ENCODE measurements around the gene GRIA1.
"Not testable (repeated sequence)": the region's sequence is repeated elsewhere in the genome, so short reads cannot be mapped to it uniquely, and the experiment has no call there.

GRIA1 gene

DNA sequence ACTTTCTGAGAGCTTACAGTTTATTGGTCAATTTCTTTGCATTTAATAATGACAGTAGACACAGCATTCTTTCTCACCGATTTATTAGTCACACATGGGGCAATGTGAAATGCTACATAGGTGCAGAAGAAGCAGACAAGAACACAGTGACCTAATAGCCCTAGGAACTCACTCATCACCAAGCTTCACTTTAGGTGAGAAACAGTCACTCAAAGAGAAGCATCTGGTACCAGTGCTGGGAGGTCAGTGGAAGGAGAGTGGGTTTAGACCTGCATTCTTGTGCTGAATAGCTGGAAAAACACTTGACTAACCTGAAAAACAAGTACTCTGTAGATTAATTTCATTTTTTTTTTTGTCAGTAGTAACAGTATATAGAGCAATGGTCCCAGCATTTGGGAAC, 179.6 kb downstream of the GRIA1 start:
- no peak for FAIRE-seq

DNA sequence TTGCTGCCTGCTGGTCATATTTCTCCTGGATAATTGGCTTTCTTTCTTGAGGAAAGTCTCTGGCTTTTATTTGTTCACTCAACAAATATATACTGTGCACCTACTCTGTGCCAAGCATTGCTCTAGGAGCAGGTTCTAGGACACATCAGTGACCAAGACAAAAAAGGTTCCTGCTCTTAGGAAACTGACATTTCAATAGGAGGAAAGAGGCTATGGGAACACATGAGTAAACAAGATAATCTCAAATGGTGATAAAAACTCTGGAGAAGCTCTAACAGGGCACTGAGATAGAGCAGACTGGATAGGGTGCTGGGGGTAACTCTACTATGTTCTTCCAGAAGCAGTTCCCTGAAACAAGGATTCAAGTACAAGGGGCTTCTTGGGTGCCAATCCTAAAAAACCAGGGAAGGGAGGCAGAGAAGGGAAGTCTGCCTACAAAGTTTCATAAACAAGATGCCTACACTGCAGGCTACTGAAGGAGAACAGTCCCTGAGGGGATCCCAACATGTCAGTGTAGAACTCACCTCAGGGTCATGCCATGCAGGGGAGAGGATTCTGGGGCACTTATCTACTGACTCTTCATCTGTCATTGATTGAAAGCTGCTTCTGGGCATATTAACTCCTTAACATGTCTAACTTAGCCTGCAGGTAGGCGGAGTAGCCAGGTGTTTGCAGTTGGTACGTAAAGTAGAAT, 181.3 kb downstream of the GRIA1 start:
- FAIRE-seq = no peak

DNA sequence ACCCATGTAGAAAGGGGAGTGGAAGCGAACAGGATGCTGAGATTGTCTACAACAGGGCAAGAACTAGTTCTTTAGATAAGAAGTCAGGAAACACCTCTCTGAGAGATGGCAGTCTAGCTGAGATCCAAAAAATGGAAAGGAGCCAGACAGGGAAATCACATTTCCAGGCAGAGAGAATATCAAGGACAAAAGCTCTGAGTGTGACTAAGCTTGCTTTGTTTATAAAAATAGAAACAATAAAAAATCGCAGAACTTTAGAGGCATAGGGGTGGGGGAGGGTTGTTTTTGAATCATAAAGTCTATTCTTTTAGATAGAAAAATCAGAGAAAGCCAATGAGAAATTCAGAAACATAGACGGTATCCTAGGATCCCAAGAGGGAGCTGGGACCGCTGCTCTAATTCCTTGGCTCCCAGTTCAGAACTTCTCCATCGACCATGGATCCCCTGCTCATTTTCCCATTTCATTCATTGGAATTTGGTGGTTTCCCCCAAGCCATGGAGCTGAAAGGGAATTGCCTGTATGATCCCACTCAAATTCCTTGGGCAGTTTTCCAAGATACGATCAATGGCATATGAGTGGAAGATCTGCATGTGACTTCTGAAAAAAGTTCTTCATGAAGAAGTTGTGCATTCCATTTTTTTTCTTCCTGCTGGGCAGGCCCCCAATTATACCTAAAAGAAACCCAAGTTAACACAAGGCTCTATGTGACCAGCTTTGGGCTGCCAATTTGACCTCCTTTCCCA, 182.0 kb downstream of the GRIA1 start:
- no peak for FAIRE-seq

DNA sequence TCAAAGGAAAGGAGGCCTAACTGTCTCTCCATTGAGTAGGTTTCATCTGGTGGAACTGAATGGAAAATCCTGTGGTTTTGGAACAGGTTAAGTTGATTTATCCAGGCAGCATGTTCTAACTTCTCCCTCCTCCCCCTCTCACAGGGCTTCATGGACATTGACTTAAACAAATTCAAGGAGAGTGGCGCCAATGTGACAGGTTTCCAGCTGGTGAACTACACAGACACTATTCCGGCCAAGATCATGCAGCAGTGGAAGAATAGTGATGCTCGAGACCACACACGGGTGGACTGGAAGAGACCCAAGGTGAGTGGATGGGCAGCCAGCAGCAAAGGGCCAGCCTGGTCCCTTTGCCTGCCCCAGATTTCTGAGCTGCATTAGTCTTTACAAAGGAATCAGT, 183.9 kb downstream of the GRIA1 start:
- FAIRE-seq = no peak

GRCh38 chr5:153676406-153676805, 185.9 kb downstream of the GRIA1 start:
- no peak for FAIRE-seq

DNA sequence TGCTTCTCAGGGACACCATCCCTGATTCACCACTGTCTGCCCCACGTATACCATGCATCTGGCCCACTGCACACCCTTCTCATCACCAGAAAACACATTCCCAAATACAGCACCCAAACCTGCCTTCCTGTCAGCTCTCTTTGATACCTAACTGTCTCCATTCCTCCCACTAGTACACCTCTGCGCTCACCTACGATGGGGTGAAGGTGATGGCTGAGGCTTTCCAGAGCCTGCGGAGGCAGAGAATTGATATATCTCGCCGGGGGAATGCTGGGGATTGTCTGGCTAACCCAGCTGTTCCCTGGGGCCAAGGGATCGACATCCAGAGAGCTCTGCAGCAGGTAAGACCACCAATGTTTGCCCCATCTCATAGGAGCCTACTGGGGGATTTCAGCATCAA, 186.4 kb downstream of the GRIA1 start:
- no peak for FAIRE-seq

DNA sequence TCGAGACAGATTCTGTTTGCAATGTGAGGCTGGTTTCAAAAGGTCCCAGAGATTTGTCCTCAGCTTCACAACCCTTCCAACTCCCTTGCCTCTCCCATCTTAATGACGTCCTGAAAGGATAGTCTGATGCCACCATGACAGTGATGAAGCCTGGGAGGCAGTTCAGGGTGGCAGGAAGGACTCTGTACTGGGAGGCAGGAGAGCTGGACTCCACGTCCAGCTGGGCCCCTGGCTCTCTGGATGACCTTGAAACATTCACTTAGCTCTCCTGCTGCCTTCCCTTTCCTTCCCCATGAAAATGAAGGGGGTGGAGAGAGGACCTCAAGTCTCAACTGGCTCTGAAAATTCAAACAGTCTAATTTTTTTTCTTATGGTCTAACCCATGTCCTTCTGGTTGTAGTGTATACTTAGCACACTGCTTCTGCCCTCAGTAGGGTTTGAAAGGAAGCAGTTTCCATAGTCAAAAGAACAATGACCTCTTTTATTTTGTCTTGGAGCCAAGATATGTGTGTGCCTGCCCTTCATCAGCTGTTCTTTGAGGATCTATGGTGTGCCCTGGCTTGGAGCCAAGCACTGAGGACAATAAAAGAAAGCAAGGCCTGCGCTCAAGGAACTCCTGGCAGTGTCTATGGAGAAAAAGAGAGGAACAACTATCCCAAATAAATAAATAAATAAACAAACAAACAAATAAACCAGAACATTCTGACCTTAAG, 188.3 kb downstream of the GRIA1 start:
- no peak for FAIRE-seq

DNA sequence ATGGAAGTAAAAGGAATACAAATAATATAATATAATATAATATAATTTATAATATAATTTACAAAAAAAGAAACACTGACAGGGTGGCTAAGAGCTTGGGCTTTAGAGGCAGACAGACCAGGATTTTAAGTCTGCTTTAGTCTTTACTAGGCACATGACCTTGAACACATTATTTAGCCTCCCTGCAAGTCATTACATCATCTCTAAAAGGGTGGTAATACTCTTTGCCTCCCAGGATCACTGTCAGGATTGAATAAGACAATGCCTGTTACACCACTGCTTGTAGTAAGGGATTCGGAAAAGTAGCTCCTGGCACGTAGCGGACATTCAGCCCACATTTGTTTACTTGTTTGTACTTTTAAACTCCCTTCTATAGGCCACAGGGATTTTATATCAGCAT, 199.8 kb downstream of the GRIA1 start:
- no peak for FAIRE-seq

GRCh38 chr5:153696256-153696655, 205.8 kb downstream of the GRIA1 start:
- no peak for FAIRE-seq

DNA sequence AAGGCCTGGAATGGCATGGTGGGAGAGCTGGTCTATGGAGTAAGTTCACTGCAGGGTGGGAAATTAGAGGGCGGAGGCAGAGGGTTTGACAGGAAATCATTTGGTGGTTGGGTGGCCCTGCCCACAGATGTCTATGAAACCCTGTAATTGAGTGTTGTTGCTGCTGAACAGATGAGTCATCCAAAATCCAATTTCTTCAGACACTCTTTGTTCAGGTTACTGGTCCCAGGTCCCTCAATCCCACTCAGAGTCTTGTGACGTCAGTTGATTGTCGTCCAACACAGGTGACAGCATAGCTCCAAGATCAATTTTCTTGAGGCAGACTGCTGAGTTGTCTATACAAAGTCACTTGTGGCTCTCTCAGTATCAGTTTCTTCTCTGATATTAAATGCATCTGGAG, 208.6 kb downstream of the GRIA1 start:
- no peak for FAIRE-seq

GRCh38 chr5:153700940-153701339, 210.5 kb downstream of the GRIA1 start:
- no peak for FAIRE-seq

- no peak for FAIRE-seq
Measured at GRCh38 chr5:153702265-153702664, 211.8 kb downstream of the GRIA1 start.

DNA sequence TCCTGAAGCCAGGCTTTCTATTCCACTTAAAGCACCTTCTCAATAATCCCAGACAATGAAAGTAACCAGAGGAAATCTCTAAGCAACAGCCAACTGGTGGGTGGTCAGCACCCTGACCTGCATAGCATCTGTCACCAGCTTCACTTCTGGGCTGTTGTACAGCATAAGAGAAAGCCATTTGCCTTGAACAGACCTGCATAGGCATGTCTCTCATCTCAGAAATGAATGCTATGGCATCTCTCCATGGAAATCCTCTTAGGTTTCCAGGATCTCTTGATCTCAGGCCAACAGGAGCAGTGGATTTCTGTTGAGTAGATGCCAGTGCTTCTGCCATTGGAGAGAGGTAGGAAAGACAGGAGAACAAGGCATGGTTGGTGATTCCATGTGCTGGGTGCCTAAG, 213.6 kb downstream of the GRIA1 start:
- no peak for FAIRE-seq

DNA sequence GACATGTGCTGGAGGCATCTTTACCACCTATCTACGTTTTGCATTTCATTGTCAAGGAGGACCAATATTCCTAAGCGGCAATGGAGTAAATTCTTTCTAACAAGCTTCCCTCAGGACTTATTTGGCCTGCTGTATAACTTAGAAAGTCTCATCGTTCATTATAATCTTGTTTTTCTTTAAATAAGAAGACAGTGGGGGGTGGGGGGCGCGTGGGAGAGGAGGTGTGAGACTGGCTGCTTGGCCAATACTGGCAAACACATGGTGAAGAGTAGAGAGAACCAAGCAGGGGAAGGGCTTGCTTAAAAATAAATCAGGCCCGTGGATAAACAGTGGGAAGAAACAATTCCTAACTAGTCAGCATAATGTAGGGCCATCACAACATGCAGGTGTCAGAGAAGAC, 217.2 kb downstream of the GRIA1 start:
- no peak for FAIRE-seq

DNA sequence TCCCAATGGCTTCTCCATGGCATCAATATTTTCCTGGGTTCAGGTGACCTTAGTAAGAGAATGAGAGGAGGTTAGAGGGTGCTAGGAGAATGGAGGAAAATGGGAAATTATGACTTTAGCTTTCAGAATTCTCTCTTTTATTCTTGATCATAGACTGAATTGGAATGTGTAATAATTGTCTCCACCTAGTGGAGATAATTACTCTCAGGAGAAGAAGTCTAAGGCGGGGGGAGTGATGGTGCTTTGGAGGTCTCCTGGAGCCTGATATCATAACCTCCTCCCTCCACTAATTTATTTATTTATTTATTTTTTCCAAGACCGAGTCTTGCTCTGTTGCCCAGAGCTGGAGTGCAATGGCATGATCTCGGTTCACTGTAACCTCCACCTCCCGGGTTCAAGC, 221.3 kb downstream of the GRIA1 start:
- no peak for FAIRE-seq

DNA sequence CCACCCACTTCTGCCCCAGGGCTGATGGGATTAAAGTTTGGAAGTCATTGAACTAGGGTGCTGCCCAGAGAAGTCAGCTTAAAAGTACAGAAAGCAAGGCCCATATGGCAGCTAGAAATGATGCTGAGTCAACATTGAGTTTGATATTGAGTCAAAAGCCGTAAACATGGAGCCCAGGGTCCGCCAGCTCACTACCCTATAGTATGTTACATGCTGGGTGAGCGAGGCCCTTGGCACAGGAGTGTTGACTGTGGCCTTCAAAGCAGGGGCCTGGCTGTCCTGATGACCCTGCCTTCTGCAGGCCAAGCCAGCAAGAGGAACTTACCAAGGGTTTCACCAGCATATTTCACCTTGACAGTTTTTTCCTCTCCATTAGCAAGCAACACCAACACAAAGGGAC, 222.5 kb downstream of the GRIA1 start:
- no peak for FAIRE-seq

GRCh38 chr5:153713943-153714342, 223.5 kb downstream of the GRIA1 start:
- FAIRE-seq = no peak

DNA sequence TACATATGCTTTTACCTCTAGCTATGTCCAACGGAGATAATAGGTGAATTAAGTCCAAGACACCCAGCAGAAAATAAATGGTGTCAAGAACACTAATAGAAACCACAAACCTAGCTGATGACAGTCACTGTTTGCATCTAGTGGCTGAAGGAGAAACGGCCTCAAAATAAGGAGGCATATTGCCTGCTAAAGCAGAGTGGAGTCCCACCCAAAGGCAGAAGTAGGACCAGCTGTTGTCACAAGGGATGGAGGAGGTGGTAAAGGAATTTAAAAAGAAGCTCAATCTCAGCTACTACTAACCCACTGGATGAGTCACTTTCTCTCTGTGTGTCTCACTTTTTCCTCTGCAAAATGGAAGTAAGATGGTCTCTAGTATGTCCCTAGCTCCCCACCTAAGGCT, 224.3 kb downstream of the GRIA1 start:
- FAIRE-seq = no peak

DNA sequence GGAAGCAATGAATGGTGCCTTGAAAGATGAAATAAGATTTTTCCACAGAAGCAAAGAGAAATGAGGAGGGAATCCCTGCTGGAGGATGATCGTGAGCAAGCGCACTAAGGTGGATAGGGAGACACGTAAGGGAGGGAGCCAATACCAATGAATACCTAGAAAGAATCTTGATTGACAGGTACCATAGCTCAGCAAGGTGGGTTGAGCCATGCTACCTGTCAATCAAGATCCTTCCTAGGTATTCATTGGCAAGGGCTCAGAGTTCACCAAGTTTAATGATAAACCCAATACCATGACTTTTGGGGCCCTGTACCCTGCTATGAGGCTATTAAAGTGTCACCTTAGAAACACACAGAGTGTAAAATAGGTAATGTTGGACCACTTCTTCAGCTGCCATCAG, 226.8 kb downstream of the GRIA1 start:
- no peak for FAIRE-seq

DNA sequence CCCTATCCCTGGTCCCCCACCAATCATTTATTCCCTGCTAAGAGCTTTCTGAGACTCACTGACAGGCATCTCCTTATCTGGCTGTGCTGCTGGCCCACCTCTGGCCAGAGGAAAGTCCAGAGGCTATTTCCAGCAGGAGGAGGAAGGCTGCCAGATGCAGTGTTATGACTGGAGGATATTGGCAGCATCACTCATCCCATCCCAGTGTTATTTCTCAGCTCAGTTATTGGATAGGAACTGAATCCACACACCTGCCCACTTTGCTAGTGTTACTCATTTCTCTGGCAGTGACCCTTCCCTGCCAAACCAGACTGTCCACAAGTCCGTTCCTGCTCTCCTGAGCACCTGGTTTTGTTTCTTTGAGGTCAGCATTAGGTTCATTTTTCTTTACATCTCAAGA, 228.2 kb downstream of the GRIA1 start:
- no peak for FAIRE-seq

GRCh38 chr5:153719324-153719723, 228.9 kb downstream of the GRIA1 start:
- FAIRE-seq = no peak

GRCh38 chr5:153723022-153723610, 232.6 kb downstream of the GRIA1 start:
- not testable (repeated sequence) for FAIRE-seq

DNA sequence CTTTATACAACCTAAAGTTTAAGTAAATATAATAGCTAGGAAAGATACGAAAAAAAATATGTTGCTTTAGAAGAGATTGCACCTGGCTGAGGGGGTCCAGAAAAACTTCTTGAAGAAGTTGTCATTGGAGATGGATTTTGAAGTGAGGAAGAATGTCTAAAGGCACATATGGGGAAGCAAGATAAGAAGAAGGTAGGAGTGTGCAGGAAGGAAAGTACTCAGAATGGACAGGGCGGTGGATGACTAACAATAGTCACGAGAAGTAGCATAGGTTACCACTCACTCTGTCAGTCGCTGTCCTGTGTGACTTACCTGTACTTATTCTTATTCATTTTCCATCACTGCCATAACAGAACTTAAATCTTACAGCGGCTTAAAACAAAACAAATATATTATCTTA, 251.6 kb downstream of the GRIA1 start:
- FAIRE-seq = no peak

DNA sequence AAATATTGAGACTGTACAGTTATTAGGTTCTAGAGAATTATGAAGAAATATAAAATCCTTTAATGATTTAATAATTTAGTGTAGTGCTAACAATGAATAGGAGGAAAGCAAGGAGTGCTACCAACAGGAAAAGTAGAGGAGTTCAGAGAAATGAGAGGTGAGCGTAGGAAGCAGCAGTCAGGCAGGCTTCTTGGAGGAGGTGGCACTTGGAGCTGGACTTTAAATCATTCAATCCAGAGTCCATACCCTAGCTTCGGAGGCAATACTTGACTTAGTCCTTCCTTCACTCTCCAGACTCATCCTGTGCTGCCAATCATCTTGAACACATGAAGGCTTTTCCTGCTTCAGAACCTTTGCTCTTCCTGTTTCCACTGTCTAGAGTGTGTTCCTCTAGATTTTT, 254.3 kb downstream of the GRIA1 start:
- FAIRE-seq = no peak
